22Rv1 (cell line): ENCODE data around the gene ADPRS.

Experiments used
- H3K27ac ChIP-seq: fragments of 450-650 bp; 2 replicates; pipeline ENCODE4 v1.5.1; 2017
- ZFX ChIP-seq: fragments of 450-650 bp; IDR thresholded peaks from 2 replicates; pipeline ENCODE4 v1.6.1; 2017; ENCODE audit warnings: antibody characterized with exemption, borderline replicate concordance
- TF ChIP-seq, protein P1 (sequence below): fragments of 450-650 bp; IDR thresholded peaks from 2 replicates; pipeline ENCODE4 v1.5.1; 2017; ENCODE audit warnings: mild to moderate bottlenecking

The ADPRS gene

GRCh38 chr1:36135330-36135667 is 46.6 kb downstream of the ADPRS start:
- no peak for TF ChIP-seq ZFX
- TF ChIP-seq, protein P1, sequence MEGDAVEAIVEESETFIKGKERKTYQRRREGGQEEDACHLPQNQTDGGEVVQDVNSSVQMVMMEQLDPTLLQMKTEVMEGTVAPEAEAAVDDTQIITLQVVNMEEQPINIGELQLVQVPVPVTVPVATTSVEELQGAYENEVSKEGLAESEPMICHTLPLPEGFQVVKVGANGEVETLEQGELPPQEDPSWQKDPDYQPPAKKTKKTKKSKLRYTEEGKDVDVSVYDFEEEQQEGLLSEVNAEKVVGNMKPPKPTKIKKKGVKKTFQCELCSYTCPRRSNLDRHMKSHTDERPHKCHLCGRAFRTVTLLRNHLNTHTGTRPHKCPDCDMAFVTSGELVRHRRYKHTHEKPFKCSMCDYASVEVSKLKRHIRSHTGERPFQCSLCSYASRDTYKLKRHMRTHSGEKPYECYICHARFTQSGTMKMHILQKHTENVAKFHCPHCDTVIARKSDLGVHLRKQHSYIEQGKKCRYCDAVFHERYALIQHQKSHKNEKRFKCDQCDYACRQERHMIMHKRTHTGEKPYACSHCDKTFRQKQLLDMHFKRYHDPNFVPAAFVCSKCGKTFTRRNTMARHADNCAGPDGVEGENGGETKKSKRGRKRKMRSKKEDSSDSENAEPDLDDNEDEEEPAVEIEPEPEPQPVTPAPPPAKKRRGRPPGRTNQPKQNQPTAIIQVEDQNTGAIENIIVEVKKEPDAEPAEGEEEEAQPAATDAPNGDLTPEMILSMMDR: no peak
- no peak overlapping the region for H3K27ac ChIP-seq

DNA sequence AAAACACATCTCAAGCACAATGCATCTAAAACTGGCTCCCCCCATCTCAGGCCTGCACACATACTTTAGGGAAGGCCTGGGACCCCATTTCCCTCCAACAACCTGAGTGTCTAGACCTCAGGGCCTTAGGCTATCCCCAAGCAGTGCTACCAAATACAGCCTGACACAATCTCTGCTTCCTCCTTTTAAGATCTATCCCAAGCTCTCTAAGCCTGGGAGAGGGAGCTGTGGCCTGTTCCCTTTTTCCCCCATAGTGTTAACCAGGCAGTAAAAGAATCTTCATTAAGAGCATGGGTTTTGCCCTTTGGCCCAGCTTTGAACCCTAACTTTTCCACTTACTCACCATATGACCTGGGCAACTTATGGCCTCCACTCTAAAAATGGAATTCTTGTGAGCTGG is 47.1 kb downstream of the ADPRS start:
- H3K27ac ChIP-seq: no peak overlapping the region
- TF ChIP-seq ZFX: no peak
- TF ChIP-seq, protein P1: no peak

GRCh38 chr1:36136535-36136934 is 47.8 kb downstream of the ADPRS start:
- H3K27ac ChIP-seq: no peak overlapping the region

DNA sequence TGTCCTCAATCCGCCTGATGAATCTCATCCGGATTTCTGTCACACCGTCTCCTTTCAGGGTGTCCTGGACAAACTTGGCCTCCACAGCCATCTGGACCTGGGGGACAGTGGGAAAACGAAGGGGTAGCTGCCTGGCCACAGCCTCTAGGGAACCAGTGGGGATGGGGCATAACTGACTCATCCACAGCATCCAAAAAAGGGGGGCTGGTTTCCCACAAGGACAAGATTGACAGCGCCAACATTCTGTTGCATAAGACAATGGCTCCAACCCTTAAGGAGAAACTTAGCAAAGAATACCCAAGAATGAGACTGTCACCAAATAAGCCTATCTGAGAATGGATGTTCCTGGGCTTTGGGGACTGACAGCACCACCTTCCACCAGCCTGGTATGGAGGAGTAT is 48.5 kb downstream of the ADPRS start:
- no peak overlapping the region for H3K27ac ChIP-seq
- TF ChIP-seq, protein P1: no peak
- no peak for TF ChIP-seq ZFX

More at GRCh38 chr1:36136535-36136934, 47.8 kb downstream of the ADPRS start:
- TF ChIP-seq ZFX: no peak
- TF ChIP-seq, protein P1: no peak

DNA sequence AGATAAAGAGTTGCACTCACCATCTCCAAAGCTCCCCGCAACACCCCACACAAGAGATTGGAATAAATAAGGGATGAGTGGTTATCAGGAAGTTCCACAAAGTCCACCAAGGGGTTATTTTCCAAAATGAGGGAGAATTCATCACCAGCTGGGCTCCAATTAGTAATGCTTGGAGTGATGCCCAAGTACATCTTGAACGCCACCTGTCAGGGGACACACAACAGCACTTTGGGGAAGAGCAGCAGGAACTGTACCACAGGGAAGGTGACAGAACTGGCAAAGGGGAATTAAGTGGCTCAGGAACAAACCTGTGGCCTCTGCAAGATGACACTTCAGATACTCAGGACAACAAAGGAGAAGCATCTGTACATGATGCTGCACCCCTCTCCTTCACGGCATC is 49.1 kb downstream of the ADPRS start:
- no peak for TF ChIP-seq ZFX
- TF ChIP-seq, protein P1: no peak
- no peak overlapping the region for H3K27ac ChIP-seq

DNA sequence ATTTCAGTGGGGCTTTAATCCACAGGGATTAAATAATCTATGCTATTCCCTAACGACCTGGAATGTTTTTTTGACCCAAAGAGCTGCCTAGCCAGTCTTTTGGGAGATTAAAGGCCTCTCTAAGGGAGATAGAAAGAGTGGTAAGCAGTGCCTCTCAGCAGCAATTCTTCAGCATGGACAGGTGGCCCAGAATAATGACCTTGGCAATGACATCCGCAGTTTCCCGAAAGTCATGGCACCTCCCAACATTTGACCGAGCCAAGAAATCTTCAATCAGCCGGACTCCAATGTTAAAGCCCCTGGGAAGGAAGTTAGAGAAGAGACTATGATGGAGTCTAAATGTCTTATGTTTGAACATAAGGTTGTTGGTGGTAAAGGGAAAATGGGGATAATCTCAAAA is 50.8 kb downstream of the ADPRS start:
- H3K27ac ChIP-seq: no peak overlapping the region
- TF ChIP-seq, protein P1: no peak
- TF ChIP-seq ZFX: no peak

DNA sequence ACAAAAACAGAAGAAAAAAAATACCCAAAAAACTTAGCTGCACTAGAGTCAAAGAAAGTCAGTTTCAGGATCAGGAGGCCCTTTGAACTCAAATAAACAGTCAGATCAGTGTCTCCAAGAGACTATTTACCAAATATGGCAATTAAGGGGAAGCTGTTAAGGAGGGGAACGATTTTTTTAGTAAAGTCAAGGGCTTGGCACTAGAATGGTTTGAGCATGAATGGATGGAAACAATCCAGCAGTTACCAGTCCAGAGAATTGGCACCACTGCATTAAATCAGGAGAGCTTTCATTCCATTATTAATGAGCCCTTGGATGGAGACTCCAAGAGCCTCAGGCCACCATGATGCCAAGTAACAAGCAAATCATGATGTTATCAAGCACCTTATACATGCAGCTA is 53.4 kb downstream of the ADPRS start:
- TF ChIP-seq ZFX: no peak
- TF ChIP-seq, protein P1: no peak
- H3K27ac ChIP-seq: no peak overlapping the region
